ENCODE data around the gene SEPTIN10.

DNA sequence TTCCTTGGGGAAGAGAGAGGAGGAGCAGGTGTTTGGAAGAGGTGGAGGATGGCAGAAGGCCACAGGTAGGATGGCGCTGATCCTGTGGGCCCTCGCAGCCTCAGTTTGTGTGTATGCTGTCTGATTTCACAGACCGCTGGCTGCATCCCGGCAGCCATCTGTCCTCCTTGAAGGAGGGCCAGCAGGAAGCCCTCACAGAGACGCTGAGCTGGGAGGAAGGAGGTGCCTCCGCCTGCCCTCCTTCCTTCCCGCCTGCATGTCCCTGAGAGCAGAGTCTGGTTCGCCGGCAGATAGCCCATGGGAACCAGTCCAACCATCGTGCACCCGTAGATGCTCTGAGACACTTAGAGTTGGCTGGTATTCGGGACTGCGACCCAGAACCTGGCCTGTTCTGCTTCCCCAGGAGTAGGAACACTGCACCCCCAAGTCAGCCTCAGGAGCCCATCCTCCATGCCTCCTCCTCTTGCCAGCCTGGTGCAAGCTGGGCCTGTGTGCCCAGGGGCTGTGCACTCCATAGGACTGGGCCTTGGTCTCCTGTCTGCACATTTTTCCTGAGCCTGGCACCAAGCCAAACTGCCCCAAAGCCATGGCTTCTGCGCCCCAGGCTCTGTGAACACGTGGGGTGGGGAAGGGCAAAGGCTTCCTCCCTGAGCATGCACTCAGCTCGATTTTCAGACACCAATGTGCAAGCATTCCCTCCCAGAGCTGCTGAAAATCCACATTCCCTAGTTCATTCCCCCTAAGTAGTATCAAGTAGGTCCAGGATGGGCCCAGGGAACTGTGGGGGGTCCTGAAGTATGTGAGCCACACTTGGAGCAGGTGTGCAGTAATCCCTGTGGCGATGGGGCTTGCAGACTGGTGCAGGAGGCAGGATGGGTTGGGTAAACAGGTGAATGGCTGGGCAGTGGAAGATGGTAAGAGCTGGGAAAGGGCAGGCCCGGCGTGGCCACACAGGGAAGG is 115.6 kb downstream of the SEPTIN10 start:
- no peak for TF ChIP-seq ZNF384 (IDR thresholded peaks at IDR 0.05)
- no peak for TF ChIP-seq CTBP1 (IDR thresholded peaks at IDR 0.05; ENCODE audit: borderline replicate concordance)
- TF ChIP-seq FOXA1 (IDR thresholded peaks at IDR 0.05): no peak
- TF ChIP-seq, protein P1, sequence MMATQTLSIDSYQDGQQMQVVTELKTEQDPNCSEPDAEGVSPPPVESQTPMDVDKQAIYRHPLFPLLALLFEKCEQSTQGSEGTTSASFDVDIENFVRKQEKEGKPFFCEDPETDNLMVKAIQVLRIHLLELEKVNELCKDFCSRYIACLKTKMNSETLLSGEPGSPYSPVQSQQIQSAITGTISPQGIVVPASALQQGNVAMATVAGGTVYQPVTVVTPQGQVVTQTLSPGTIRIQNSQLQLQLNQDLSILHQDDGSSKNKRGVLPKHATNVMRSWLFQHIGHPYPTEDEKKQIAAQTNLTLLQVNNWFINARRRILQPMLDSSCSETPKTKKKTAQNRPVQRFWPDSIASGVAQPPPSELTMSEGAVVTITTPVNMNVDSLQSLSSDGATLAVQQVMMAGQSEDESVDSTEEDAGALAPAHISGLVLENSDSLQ (IDR thresholded peaks at IDR 0.05): no peak
- TF ChIP-seq BHLHE40 (IDR thresholded peaks at IDR 0.05; ENCODE audit: borderline replicate concordance): no peak
- TF ChIP-seq ARNT (IDR thresholded peaks at IDR 0.05): no peak
- no peak for TF ChIP-seq ELF4 (IDR thresholded peaks at IDR 0.05)
- no peak for TF ChIP-seq FOXM1 (IDR thresholded peaks at IDR 0.05; ENCODE audit: borderline replicate concordance)
- TF ChIP-seq SUZ12 (IDR thresholded peaks at IDR 0.05): no peak
- no peak for TF ChIP-seq FOXK2 (IDR thresholded peaks at IDR 0.05)
- TF ChIP-seq LEF1 (IDR thresholded peaks at IDR 0.05; ENCODE audit: borderline replicate concordance): no peak
- no peak for TF ChIP-seq L3MBTL2 (conservative IDR thresholded peaks at IDR 0.05)
- no peak for TF ChIP-seq HDGF (IDR thresholded peaks at IDR 0.05; ENCODE audit: borderline replicate concordance)

Measured in HEK293T (cell line).